Right ventricle myocardium inferior (tissue), 1 donor: Measurements from ENCODE around the gene COL4A1. TPM values are rescaled to one million over a fixed set of nuclear protein-coding genes. Genes with fewer than 3 reads are reported as not detected.
"Not testable (repeated sequence)": the region's sequence is repeated elsewhere in the genome, so short reads cannot be mapped to it uniquely, and the experiment has no call there.

ENCODE experiments used
- ATAC-seq: fragments of 200-7000 bp; cut with Tn5 transposase; one replicate; pipeline ENCODE4 v1.9.1; 2020; ENCODE audit warnings: mild to moderate bottlenecking, moderate library complexity
- DNase-seq: peaks from one replicate; pipeline ENCODE4 v3.0.0; 2021; ENCODE audit errors: missing footprints
- intact Hi-C: fragments of 100-400 bp; cut with DNase I; formaldehyde crosslinking; loops from one replicate; pipeline ENCODE4 v1.11.0; 2022
- total RNA-seq: library from RNA; stranded (reverse); fragmentation: NEBNext Ultra II Directional; extraction: Animal tissue kit (Norgen Biotek cat#: 25700); gene quantifications from one replicate; pipeline ENCODE4 v1.2.1, GENCODE V29; 2021
- donor health status: DM: no; HTN: yes; CAD: no; lungs with severe emphysema.

Gene COL4A1
- total RNA-seq, 1 donor from 2014 or later, result 128 TPM

DNA sequence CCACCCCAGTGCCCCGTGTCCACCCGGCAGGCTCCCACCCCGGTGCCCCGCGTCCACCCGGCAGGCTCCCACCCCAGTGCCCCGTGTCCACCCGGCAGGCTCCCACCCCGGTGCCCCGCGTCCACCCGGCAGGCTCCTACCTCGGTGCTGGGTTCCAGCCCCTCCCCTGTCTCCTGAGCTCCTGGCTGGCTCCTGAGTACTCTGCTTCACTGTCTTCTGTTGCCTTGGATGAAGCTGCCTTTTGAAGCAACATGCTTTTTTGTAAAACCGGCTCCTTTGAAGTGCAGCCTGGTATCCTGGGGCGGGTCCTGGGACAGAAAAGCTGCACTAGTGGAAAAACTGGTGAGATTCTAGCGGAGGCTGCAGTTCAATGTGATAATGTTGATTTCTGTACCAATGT lies 6.8 kb upstream of the COL4A1 start:
- intact Hi-C loops, ATAC-seq, DNase-seq: not testable (repeated sequence)

DNA sequence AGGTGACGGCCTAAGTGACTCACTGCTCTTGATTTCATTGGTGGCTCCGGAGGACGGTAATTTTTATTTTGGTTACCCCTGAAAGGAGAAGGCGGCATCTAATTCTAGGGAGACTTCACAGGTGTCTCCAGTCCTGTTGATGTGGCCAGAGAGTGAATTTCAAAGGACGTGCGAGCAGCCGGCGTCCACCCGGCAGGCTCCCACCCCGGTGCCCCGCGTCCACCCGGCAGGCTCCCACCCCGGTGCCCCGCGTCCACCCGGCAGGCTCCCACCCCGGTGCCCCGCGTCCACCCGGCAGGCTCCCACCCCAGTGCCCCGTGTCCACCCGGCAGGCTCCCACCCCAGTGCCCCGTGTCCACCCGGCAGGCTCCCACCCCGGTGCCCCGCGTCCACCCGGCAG lies 6.3 kb upstream of the COL4A1 start:
- DNase-seq, intact Hi-C loops, ATAC-seq: not testable (repeated sequence)

- DNase-seq (no peak), ATAC-seq (no peak)
- intact Hi-C loops, result no loop called here
Observed at GRCh38 chr13:110312339-110313031, 5.5 kb upstream of the COL4A1 start.

- DNase-seq, result no peak
- no peak for ATAC-seq
- intact Hi-C loops, result no loop called here
Observed at GRCh38 chr13:110311443-110312338, 4.7 kb upstream of the COL4A1 start.

DNA sequence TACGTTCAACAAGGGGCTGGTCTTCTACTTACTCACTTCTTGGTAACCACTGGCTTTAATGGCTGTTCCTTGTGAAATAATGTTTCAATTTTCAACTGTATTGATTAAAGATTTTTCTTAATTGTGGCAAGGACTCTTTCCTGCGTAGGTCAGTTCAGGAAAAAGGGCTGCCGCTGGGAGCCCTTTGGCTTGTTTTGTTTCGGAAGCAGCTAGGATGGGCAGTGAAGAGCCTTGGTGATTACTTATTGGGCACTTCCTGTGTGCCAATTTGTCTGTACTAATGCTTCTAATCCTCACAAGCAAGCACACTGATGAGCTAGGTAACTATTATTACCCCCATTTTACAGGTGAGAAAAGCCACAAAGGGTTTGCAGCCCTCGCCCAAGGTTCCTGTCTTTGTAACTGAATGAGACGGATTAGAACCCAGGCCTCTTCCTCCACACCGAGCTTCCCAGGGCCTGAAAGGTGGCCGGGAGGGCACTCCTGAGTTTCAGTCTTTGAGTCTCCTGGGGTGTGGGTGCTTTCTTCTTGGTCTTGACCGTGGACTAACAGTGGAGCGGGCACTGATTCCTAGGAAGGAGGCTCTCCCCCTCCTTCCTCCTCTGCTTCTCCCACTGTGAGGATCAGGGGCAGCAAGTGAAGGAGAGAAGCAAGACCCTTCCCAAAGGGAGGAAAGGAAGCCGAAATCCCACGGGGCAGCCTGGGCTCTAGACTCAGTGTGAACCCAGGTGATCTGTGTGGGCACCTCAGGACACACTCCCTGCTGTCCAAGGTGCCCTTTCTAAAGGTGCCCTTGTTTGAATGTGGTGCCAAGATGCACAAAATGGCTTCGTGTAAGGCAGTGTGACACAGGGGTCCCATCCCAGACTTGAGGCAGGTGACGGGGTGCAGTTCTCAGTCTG lies 3.8 kb upstream of the COL4A1 start:
- DNase-seq (no peak), ATAC-seq (no peak)
- intact Hi-C loops, result no loop called here

DNA sequence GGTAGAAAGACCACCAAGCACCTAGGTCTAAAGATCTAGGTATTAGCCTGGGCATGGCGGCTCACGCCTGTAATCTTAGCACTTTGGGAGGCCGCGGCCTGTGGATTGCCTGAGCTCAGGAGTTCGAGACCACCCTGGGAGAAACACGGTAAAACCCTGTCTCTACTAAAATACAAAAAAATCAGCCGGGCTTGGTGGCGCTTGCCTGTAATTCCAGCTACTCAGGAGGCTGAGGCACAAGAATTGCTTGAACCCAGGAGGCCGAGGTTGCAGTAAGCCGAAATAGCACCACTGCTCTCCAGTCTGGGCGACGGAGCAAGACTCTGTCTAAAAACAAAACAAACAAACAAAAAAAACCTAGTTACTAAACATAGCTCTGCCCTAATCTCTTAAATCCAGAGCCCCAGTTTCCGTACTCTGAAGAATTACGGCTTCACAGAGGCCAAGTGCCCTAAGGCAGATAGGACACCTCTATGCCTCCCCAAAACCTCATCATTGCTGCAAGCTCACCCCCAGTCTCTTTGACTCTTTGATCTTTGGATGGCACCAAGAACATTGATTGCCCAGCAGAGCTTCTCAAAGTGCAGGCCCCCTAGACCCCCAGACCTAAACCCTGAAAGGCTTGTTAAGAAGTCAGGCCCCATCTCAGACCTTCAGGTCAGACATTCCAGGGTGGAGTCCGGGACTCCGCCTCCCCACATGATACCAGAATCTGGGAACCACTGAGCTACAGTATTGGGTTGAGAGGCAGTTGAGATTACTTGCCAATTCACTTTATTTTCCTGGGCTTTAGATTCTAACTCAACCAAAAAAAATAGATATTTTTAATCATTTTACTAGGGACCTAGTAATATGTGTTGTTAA lies 2.9 kb upstream of the COL4A1 start:
- no peak for DNase-seq
- no peak for ATAC-seq
- intact Hi-C loops, result loop anchor here (5.0 kb wide), 2 partner anchors 32 to 43 kb away; no protein-coding TSS in a partner anchor

DNA sequence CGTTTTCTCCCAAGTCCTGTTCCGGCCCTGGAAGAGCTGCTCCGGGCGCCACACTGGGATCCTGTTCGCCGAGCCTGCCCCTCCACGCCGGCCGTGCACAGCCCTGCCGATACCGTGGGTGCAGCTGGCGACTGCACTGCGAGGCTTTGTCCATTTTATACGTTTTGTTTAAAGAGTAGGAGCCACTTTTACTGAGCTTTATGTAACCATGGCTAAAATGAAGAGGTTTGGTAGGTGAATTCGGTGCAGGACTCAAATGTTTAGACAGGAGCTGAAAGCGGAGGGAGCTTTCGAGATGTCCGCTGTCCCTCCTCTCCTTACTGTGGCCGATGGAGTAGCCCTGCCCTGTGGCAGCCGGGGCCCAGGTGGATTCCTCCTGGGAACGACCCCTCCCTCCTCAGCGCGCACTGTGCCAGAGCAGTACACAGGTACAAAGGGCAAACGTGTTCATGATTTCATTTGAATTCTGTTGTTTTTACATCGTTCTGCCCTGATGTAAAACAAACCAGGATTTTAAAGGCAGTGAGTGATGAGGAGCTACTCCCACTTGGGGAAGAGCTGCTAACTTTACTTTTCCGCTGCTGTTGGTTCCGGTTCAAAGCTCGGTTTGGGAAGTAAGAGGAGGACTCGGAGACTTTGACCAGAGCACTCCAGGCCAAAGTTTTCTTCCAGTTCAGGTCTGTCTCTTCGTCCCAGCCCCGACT lies 1.9 kb upstream of the COL4A1 start:
- intact Hi-C loops, result loop anchor here (5.0 kb wide), 2 partner anchors 33 to 42 kb away; no protein-coding TSS in a partner anchor
- DNase-seq (no peak), ATAC-seq (no peak)

DNA sequence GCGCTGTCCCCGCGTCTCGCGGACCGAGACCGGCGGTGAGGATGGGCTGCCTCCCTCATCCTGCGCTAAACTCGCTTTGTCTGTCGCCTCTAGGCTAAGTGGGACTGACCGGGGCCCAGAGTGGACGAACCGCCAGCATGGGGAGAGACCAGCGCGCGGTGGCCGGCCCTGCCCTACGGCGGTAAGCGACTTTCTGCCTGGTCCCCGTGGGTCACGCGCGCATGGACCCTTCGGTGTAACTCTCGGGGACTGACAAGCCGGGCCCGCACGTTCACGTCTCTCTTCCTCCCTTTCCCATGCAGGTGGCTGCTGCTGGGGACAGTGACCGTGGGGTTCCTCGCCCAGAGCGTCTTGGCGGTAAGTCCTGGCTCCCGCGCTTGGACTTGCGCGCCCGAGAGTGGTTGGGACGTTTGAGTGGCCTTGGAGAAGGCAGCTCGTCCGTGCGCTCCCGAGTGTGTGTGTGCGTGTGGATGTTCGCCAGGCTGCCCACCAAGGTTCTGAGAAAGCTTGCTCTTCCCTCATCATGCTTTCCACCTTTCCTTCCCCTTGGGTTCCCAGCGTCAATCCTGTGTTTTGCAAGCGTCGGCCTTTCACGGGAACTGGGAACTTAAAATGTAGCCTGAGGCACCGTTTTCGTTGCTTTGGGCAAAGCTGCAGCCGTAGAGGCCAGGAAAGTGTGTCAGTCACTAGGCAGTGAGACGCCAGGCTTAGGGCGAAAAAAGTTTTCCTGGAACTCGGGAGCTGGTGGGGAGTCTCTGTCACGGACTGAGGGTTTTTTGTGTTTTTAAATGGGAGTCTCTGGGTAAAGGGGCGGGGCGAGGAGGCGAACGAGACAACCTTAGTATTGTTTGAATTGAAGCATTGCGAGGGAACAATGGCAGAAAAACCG lies 1.1 kb upstream of the COL4A1 start:
- ATAC-seq (peak; percentile 11), DNase-seq (no peak)
- intact Hi-C loops, result loop anchor here (1.0 to 5.0 kb wide), 3 partner anchors 34 to 104 kb away; no protein-coding TSS in a partner anchor

GRCh38 chr13:110306340-110306959 lies 507 bp downstream of the COL4A1 start:
- ATAC-seq, result no peak
- intact Hi-C loops, result loop anchor here (5.0 kb wide), 2 partner anchors 36 to 39 kb away; no protein-coding TSS in a partner anchor
- no peak for DNase-seq

DNA sequence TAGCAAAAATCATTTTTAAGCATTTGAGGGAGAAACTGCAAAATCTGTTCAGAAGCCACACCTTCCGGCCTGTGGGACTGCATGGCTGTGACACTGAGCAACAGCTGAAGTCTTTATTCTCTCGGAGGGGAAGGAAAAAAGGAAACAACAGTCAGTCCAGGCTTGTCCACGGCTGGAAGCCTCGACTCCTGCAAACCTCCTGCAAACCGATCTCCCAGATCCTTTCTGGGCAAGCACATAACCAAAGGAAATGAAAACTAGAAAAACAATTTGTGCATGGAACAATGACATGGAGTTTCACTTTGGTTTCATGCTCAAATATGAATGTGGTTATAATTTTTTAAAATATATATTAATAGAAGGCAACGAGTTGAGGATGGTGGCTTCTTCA lies 1.0 kb downstream of the COL4A1 start:
- intact Hi-C loops, result loop anchor here (2.0 to 5.0 kb wide), 3 partner anchors 36 to 83 kb away; no protein-coding TSS in a partner anchor
- ATAC-seq (no peak), DNase-seq (no peak)

GRCh38 chr13:110305544-110305943 lies 1.4 kb downstream of the COL4A1 start:
- intact Hi-C loops, result loop anchor here (2.0 to 5.0 kb wide), 3 partner anchors 37 to 83 kb away; no protein-coding TSS in a partner anchor
- ATAC-seq (no peak), DNase-seq (no peak)

DNA sequence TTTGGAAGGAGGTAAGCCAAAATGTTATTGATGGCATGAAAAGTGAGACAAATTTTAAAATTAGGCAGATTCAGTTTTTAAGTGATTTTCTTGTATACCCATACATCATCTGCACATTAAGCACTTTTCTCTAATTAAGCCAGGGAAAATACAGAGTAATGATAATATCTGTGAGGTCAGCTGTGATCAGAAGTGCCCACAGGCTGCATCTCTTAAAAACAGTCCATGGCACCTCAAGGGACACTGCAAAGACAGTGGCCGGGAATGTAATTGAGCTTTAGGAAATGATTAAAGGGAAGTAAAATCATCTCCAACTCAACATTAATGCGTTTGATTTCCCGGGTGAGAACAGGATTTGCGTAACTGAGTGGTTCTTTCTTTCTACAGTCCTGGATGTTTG lies 2.0 kb downstream of the COL4A1 start:
- no peak for DNase-seq
- ATAC-seq, result no peak
- intact Hi-C loops, result loop anchor here (2.0 to 5.0 kb wide), 3 partner anchors 37 to 82 kb away; no protein-coding TSS in a partner anchor

- no peak for DNase-seq
- no peak for ATAC-seq
- intact Hi-C loops, result loop anchor here (2.0 kb wide), 1 partner anchor 81 kb away; no protein-coding TSS in a partner anchor
Observed at GRCh38 chr13:110304256-110304655, 2.7 kb downstream of the COL4A1 start.

DNA sequence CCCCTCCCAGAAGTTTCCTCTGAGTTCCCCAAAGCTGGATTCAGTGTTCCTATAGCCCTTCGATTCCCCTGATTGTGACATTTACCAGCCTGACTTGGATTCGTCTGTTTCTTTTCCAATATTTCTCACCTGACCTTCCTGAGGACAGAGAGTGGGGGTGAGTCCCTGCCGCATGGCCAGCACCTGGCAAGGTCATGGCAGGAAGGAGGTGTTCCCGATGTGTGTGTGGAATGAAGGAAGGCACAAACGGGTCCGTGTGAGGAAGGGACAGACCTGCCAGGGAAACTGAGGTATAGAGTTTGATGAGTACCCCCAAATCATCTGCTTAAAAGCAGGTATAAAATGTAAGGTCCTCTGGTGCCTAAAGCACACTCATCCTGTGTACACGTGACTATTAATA lies 3.3 kb downstream of the COL4A1 start:
- intact Hi-C loops, result loop anchor here (2.0 kb wide), 1 partner anchor 81 kb away; no protein-coding TSS in a partner anchor
- ATAC-seq, result no peak
- DNase-seq, result no peak

DNA sequence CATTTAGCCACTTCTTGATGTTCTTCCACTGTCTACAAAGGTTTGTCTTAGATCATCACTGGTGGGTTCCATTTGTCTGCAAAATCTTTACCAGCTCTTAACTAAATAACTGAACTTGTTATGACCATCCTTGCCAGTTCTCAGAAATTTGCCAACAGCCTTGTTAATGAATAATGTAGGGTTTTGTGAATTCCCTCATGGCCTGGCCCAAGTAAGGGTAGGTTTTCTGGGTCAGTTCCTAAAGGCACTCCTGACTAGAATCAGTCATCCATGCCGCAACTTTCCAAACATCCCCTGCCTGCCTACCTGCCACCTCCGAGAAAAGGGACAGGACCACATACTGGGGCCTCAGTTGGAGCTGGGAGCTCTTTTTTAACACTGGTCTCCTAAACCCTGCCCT lies 4.0 kb downstream of the COL4A1 start:
- DNase-seq, result no peak
- no peak for ATAC-seq
- intact Hi-C loops, result no loop called here
